ENCODE results near the gene SYT5.
A peak's percentile ranks its signal among the peaks of the same experiment; 100 is the strongest.
"Not testable (repeated sequence)": the region's sequence is repeated elsewhere in the genome, so short reads cannot be mapped to it uniquely, and the experiment has no call there.

Gene SYT5

GRCh38 chr19:55171440-55171839, 8.6 kb downstream of the SYT5 start:
- DNase-seq (no peak), ATAC-seq (no peak)

- ATAC-seq, result no peak
- no peak for DNase-seq
Observed at GRCh38 chr19:55169136-55169535, 11.0 kb downstream of the SYT5 start.

GRCh38 chr19:55166530-55167268, 13.4 kb downstream of the SYT5 start, which contains the start of gene DNAAF3:
DNAAF3 (minus strand) TSS chr19:55166613; CDS start chr19:55166413, 200 bp downstream.
- peak; percentile 91 for ATAC-seq
- peak; percentile 78 for DNase-seq

- ATAC-seq, result peak; percentile 72
- DNase-seq, result peak; percentile 42
Observed at GRCh38 chr19:55165952-55166529, 14.0 kb downstream of the SYT5 start.

GRCh38 chr19:55161571-55162322, 18.3 kb downstream of the SYT5 start:
- DNase-seq, result no peak
- ATAC-seq, result no peak

GRCh38 chr19:55160986-55161365, 19.1 kb downstream of the SYT5 start:
- no peak for DNase-seq
- ATAC-seq, result no peak

GRCh38 chr19:55160128-55160985, 19.7 kb downstream of the SYT5 start:
- DNase-seq, result peak; percentile 94
- peak; percentile 90 for ATAC-seq

- DNase-seq, result no peak
Observed at GRCh38 chr19:55158848-55159749, 21.0 kb downstream of the SYT5 start.

GRCh38 chr19:55158423-55158822, 21.7 kb downstream of the SYT5 start:
- DNase-seq, result no peak

More at GRCh38 chr19:55158848-55159749, 21.0 kb downstream of the SYT5 start:
- ATAC-seq, result no peak

GRCh38 chr19:55157064-55157908, 22.8 kb downstream of the SYT5 start, which contains the start of gene TNNI3:
TNNI3 (minus strand) TSS chr19:55157732; CDS start chr19:55157589, 143 bp downstream.
- DNase-seq (no peak), ATAC-seq (no peak)

More at GRCh38 chr19:55158423-55158822, 21.7 kb downstream of the SYT5 start:
- no peak for ATAC-seq

GRCh38 chr19:55156202-55157063, 23.7 kb downstream of the SYT5 start:
- DNase-seq (peak; percentile 61), ATAC-seq (no peak)

- not testable (repeated sequence) for DNase-seq, ATAC-seq
Observed at GRCh38 chr19:55155784-55156183, 24.3 kb downstream of the SYT5 start.

GRCh38 chr19:55153652-55154264, 26.3 kb downstream of the SYT5 start:
- ATAC-seq (no peak), DNase-seq (no peak)

- DNase-seq (no peak), ATAC-seq (no peak)
Observed at GRCh38 chr19:55152017-55152416, 28.1 kb downstream of the SYT5 start.

GRCh38 chr19:55149078-55150003, 30.7 kb downstream of the SYT5 start, which contains the start of gene TNNT1:
TNNT1 (minus strand) TSS chr19:55149206; CDS start chr19:55147157, 2,049 bp downstream.
- ATAC-seq, result no peak
- no peak for DNase-seq

GRCh38 chr19:55147545-55148251, 32.4 kb downstream of the SYT5 start:
- DNase-seq, result no peak
- no peak for ATAC-seq
